Small intestine (tissue), 7 donors: Measurements from ENCODE around the gene CAMK1D. TPM values are rescaled to one million over a fixed set of nuclear protein-coding genes. Genes with fewer than 3 reads are reported as not detected.
A peak's percentile ranks its signal among the peaks of the same experiment; 100 is the strongest.

Source experiments
- DNase-seq, 2 donors: peaks; one replicate each; pipeline versions ENCODE4 v3.0.0 to v3.0.0-alpha.2; 2013
- FAIRE-seq: peaks from 2 replicates; lab custom pipeline; 2012; peaks lifted over from hg19 to GRCh38; lab: Jason Lieb, UNC
- H3K27ac ChIP-seq, 3 donors: one replicate each; pipeline ENCODE4 v1.5.1; 2013; ENCODE audit warnings: low read length in 2 of 3, mild to moderate bottlenecking in 2 of 3, control low read depth in 1 of 3, inconsistent platforms in 1 of 3, low read depth in 1 of 3, moderate library complexity in 1 of 3
- H3K27me3 ChIP-seq, 3 donors: one replicate each; pipeline ENCODE4 v1.6.1; 2013; ENCODE audit warnings: low read length in 3 of 3, inconsistent platforms in 1 of 3; ENCODE audit not compliant: control insufficient read depth in 3 of 3, insufficient read depth in 3 of 3
- H3K36me3 ChIP-seq, 3 donors: one replicate each; pipeline ENCODE4 v1.6.1; 2013; ENCODE audit warnings: low read length in 3 of 3, inconsistent platforms in 1 of 3, low read depth in 1 of 3, mild to moderate bottlenecking in 1 of 3, moderate library complexity in 1 of 3; ENCODE audit not compliant: control insufficient read depth in 3 of 3, insufficient read depth in 2 of 3
- H3K4me1 ChIP-seq, 3 donors: one replicate each; pipeline ENCODE4 v1.6.1; 2013; ENCODE audit warnings: low read length in 2 of 3, inconsistent platforms in 1 of 3, low read depth in 1 of 3, mild to moderate bottlenecking in 1 of 3, moderate library complexity in 1 of 3; ENCODE audit not compliant: control insufficient read depth in 3 of 3, insufficient read depth in 2 of 3
- H3K4me3 ChIP-seq, 3 donors: one replicate each; pipeline ENCODE4 v1.5.1; 2013; ENCODE audit warnings: low read length in 3 of 3, control low read depth in 1 of 3, inconsistent platforms in 1 of 3, low read depth in 1 of 3, mild to moderate bottlenecking in 1 of 3, moderate library complexity in 1 of 3
- H3K9me3 ChIP-seq, 2 donors: one replicate each; pipeline ENCODE4 v1.6.1; 2013; ENCODE audit warnings: low read depth in 1 of 2, low read length in 1 of 2; ENCODE audit not compliant: control insufficient read depth in 2 of 2, insufficient read depth in 1 of 2
- WGBS, 3 donors: extraction: QIAGEN DNeasy Blood & Tissue Kit; methylation state at CpG; one replicate each; pipeline ENCODE4 v1.1.7; 2013; 5-methylcytosine and 5-hydroxymethylcytosine counted together
- polyA plus RNA-seq, 4 donors: library from polyadenylated mRNA; stranded (reverse) in 3 of 4; unstranded in 1 of 4; fragments of 200-250 nt in 3 of 4; fragments of 120-200 nt in 1 of 4; gene quantifications; one replicate each; pipeline versions ENCODE4 v1.2.1 to v1.2.3, GENCODE V29; 2013
- donor health status: healthy with polysubstance abuse.
- donor health status: control.
- donor health status: control.
- donor health status: Bipolar disorder and iron deficiency.
- donor health status: healthy.

Gene CAMK1D
- polyA plus RNA-seq, 4 donors: 0.45 to 9.7 (median 3.8) TPM

DNA sequence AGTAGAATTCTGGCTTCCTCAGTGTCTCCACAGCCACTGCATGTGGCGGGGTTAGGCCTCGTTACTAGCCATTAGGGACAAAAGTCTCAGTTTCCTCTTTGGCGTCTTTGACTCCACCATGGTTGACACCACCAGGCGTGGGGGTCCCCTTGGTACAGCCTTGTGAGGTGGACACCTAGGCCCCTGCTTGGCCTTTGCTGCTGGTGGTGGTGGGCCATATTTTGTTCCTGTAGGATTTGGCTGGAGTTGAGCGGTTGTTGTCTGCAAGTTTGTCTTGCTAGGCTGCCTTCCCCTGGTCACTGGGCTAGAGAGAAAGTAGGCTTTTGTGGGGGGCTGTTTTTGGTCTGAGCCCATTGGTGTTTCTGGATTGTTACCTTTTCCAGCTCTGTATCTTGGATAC lies 272.7 kb downstream of the CAMK1D start:
- no peaks in the 10 kb centered on the region for H3K27me3 ChIP-seq

DNA sequence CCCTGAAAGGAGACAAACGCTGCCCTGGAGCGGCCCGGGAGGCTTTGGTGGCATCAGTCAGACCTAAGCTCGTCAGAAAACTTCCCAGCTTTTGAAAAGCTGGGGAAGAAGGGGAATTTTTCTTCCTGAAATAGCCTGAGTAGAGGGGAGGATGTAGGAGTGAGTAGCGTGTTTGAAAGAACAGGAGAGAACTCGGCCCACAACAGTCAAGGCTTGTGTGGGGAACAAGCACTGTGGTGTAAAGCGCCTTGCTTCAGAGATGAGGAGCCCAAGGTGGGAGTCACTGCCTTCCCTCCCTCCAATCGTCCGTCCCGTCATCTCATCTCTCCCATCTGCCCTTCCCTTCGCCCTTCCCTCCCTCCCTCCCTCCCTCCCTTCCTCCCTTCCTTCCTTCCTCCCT lies 273.3 kb downstream of the CAMK1D start:
- 89 to 93% (median 90%) methylated on average over 7 to 11 of the region's 11 CpGs for WGBS, 3 donors
- H3K4me3 ChIP-seq: no peak overlapping the region

More for the DNA sequence above, 272.7 kb downstream of the CAMK1D start:
- DNase-seq (no peak), FAIRE-seq (no peak)
- WGBS, 3 donors: 86 to 94% (median 94%) methylated on average over 5 of the region's 5 CpGs
- Histone ChIP-seq H3K27ac (no peak overlapping the region), H3K36me3 (no peaks in the 10 kb centered on the region), H3K9me3 (no peaks in the 10 kb centered on the region), H3K4me1 (peaks cover 0 to 3% (median 0%) of the 10 kb centered on the region in 3 donors), H3K4me3 (no peak overlapping the region)

DNA sequence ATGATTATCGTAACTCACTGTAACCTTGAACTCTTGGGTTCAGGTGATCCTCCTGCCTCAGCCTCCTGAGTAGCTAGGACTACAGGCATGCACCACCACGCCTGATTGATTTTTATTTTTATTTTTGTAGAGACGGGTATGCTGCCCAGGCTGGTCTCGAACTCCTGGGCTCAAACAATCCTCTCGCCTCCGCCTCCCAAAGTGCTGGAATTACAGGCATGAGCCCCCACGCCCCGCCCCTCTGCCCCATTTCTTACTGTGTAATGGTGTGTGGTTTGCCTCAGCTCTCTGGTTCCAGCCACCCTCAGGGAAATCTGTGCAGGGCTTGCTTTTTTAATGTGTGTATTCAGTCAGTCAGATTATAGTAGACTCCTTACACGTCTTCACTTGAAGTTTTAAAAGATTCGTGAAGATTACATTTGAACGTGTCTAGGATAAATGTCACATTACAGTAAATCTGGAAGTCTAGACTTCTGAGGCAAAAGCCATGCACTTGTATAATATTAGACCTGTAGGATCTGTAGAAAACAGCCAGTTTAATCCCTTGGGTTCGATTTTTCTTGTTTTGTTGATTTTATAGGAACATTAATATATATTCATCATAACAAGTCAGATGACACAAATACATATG lies 276.2 kb downstream of the CAMK1D start:
- 88 to 93% (median 91%) methylated on average over 12 of the region's 12 CpGs for WGBS, 3 donors
- H3K9me3 ChIP-seq: no peaks in the 10 kb centered on the region
- no peak for FAIRE-seq

More for the DNA sequence above, 273.3 kb downstream of the CAMK1D start:
- Histone ChIP-seq H3K27me3 (no peaks in the 10 kb centered on the region), H3K27ac (no peak overlapping the region), H3K36me3 (no peaks in the 10 kb centered on the region), H3K9me3 (no peaks in the 10 kb centered on the region), H3K4me1 (peaks cover 0 to under 1% (median 0%) of the 10 kb centered on the region in 3 donors)
- DNase-seq (no peak), FAIRE-seq (no peak)

DNA sequence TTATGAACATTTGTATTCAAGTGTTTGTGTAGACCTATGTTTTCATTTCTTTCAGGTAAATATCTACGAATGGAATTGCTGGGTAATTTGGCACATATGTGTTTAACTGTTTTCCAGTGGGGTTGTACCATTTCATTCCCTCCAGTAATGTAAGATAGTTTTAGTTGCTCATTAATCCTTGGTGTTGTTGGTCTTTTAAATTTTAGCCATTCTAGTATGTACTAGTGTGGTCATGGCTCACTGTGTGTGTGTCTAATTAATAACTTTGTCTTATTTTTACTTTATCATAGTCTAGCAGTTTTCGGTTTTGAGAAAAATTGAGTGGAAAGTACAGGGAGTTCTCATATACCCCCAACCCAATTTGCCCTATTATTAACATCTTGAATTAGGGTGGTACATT lies 278.8 kb downstream of the CAMK1D start:
- Histone ChIP-seq H3K4me1 (peaks cover 1 to 23% (median 3%) of the 10 kb centered on the region in 3 donors), H3K27me3 (no peaks in the 10 kb centered on the region), H3K4me3 (no peak overlapping the region), H3K9me3 (peaks cover 0 to 6% of the 10 kb centered on the region in 2 donors), H3K27ac (no peak overlapping the region), H3K36me3 (no peaks in the 10 kb centered on the region)
- no peak for FAIRE-seq
- WGBS, 3 donors: 95 to 97% (median 95%) methylated on average over 2 of the region's 2 CpGs
- DNase-seq: no peak

More for the DNA sequence above, 276.2 kb downstream of the CAMK1D start:
- Histone ChIP-seq H3K36me3 (no peaks in the 10 kb centered on the region), H3K4me1 (peaks cover 0 to 15% (median 3%) of the 10 kb centered on the region in 3 donors), H3K27ac (no peak overlapping the region), H3K4me3 (no peak overlapping the region), H3K27me3 (no peaks in the 10 kb centered on the region)
- no peak for DNase-seq

DNA sequence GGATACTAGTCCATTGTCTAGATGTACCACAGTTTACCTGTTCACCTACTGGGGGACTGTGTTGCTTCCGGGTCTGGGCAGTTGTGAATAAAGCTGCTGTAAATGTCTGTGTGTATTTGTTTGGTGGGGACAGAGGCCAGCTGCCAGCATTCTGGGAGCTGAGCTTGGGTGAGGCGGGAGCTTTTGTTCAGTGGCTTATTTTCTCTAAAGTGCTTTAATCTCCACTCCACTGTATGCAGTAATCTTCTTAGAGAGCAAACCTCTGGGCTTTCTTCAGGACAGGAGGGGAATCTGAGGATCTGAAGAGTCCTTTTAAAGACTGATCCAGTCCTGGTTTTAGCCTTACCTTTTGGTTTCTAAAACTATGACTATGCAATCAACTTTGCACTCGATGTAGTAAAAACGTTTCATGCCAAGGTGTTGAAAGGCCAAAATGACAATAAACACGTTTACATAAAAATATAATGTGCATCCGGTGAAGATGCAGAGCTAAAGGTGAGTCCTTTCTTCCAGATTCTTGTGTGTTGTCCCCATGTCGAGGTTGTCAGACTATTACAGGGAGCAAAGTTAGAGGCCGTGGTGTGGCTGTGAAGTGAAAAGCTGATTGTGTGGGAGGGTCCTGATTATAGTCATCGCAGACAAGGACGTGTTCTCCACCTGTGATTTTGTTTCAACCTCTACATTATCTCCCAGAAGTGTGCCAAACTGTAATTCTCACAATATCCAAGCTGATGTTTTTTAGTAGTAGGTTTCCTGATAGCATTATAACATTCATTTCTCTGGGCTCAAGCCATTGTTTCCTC lies 279.8 kb downstream of the CAMK1D start:
- WGBS, 3 donors: 9 to 44% (median 19%) methylated on average over 10 of the region's 10 CpGs
- Histone ChIP-seq H3K27ac (peak overlapping the region in 2 of 3 donors; percentile 38 to 82), H3K4me3 (no peak overlapping the region), H3K4me1 (peaks cover 1 to 23% (median 3%) of the 10 kb centered on the region in 3 donors), H3K9me3 (peaks cover 0 to 6% of the 10 kb centered on the region in 2 donors), H3K36me3 (no peaks in the 10 kb centered on the region), H3K27me3 (no peaks in the 10 kb centered on the region)
- FAIRE-seq: no peak
- DNase-seq: peak; percentile 50 to 73

DNA sequence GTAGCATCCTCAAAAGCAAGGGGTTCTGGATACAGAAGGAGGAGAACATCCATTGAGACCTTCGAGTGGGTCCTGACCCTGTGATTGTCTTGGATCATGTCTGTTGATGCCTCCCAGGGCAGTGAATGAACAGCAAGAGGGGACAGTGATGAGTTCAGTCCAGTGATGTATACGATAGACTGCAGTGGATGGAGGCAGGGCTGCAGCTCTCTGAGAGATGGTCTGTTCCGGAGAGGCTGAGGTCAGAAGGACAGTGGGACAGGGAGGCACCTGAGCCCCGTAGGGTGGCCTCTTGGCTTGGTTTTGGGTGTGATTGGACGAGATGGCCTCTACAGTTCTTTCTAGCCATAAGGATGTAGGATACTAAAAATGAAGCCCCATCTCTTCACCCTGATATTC lies 280.4 kb downstream of the CAMK1D start:
- H3K36me3 ChIP-seq: no peaks in the 10 kb centered on the region
- WGBS, 3 donors: 63 to 68% (median 66%) methylated on average over 5 of the region's 5 CpGs
- peaks cover 0 to 6% of the 10 kb centered on the region in 2 donors for H3K9me3 ChIP-seq
- no peak overlapping the region for H3K4me3 ChIP-seq
- no peaks in the 10 kb centered on the region for H3K27me3 ChIP-seq
- FAIRE-seq: no peak
- no peak for DNase-seq
- peaks cover 1 to 23% (median 3%) of the 10 kb centered on the region in 3 donors for H3K4me1 ChIP-seq
- H3K27ac ChIP-seq: peak overlapping the region in 2 of 3 donors; percentile 38 to 82

DNA sequence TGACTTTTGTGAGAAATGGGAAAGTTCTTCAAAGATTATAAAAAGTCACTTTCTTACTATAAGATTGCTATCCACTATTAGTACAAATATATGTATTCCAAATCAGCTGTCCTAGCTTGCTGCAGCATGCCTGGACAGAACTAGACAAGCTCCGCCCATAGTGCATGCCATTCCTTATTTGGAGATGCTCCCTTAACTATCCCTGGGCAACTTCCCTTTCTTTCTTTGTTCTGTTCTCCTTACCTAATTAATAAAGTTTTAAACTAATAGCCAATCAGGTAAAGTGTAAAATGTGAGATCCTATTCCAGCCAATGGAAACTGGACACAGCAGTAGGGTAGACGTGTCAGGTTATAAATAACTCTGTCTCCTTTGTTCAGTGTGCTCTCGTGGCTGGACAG lies 281.9 kb downstream of the CAMK1D start:
- 58 to 87% (median 81%) methylated on average over 3 of the region's 3 CpGs for WGBS, 3 donors
- peaks cover 1 to 23% (median 3%) of the 10 kb centered on the region in 3 donors for H3K4me1 ChIP-seq
- peak; percentile 17 to 23 for DNase-seq

DNA sequence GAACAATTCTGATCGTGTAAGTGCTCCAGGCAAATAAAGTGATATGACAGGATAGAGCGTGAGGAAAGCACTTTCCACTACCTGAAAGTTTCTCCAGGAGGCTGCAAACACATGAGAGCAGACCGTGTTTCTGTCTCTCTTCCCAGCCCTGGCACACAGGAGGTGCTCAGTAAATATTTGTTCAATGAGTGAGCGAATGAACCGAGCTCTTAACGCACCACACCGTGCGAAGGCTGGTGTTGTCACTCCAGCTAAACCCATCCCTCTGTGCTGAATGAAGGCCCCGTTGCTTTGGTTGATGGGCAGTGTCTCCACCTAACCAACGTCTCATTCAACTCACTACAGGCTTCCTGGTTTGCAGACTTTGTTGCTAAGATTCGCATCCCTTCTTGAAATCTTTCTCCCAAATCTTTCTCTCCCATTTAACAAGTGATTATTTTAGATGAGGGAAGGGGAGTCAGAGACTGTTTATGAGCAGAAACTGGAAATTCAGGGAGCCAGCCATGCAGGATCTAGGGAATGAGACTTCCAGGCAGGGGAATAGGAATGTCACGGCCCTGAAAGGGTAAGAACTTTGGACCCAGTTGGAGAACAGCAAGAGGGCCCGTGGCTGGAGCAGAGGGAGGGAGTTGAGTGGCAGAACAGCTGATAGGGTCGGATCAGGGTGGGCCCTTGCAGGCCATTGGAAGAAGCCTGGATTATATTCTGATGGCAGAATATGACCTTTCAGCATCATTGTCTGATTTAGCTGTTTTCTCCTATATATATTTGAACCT lies 282.6 kb downstream of the CAMK1D start:
- DNase-seq (peak; percentile 56 to 64), FAIRE-seq (no peak)
- no peak overlapping the region for H3K4me3 ChIP-seq
- WGBS, 3 donors: 39 to 69% (median 50%) methylated on average over 14 of the region's 14 CpGs
- no peaks in the 10 kb centered on the region for H3K36me3 ChIP-seq
- peaks cover 0 to 6% of the 10 kb centered on the region in 2 donors for H3K9me3 ChIP-seq
- peaks cover 1 to 23% (median 3%) of the 10 kb centered on the region in 3 donors for H3K4me1 ChIP-seq
- no peaks in the 10 kb centered on the region for H3K27me3 ChIP-seq
- H3K27ac ChIP-seq: peak overlapping the region in 2 of 3 donors; percentile 7 to 11

More for the DNA sequence above, 281.9 kb downstream of the CAMK1D start:
- H3K27ac ChIP-seq: no peak overlapping the region
- peaks cover 0 to 6% of the 10 kb centered on the region in 2 donors for H3K9me3 ChIP-seq
- no peaks in the 10 kb centered on the region for H3K27me3 ChIP-seq
- no peak for FAIRE-seq
- H3K36me3 ChIP-seq: no peaks in the 10 kb centered on the region
- no peak overlapping the region for H3K4me3 ChIP-seq
